Large intestine (tissue), 3 donors: Measurements from ENCODE around the gene ACVRL1. TPM values are rescaled to one million over a fixed set of nuclear protein-coding genes. Genes with fewer than 3 reads are reported as not detected.

Experiments
- DNase-seq, 2 donors: peaks; one replicate each; pipeline versions ENCODE4 v3.0.0 to v3.0.0-alpha.2; 2013
- H3K27ac ChIP-seq: one replicate; pipeline ENCODE4 v1.5.1; 2013; ENCODE audit warnings: low read length
- H3K27me3 ChIP-seq: 2 replicates; pipeline ENCODE4 v1.6.1; 2013; ENCODE audit warnings: low read length; ENCODE audit not compliant: control insufficient read depth, insufficient read depth
- H3K36me3 ChIP-seq: 2 replicates; pipeline ENCODE4 v1.6.1; 2013; ENCODE audit warnings: low read length; ENCODE audit not compliant: control insufficient read depth, insufficient read depth
- H3K4me1 ChIP-seq: one replicate; pipeline ENCODE4 v1.6.1; 2013; ENCODE audit warnings: low read length; ENCODE audit not compliant: control insufficient read depth, insufficient read depth
- H3K4me3 ChIP-seq: one replicate; pipeline ENCODE4 v1.5.1; 2013; ENCODE audit warnings: low read length
- H3K9me3 ChIP-seq: one replicate; pipeline ENCODE4 v1.6.1; 2013; ENCODE audit warnings: mild to moderate bottlenecking, low read depth, low read length, moderate library complexity; ENCODE audit not compliant: control insufficient read depth
- WGBS: methylation state at CpG from one replicate; pipeline ENCODE4 v1.1.5; 2013; ENCODE audit warnings: low lambda C conversion rate; ENCODE audit not compliant: insufficient coverage; 5-methylcytosine and 5-hydroxymethylcytosine counted together
- polyA plus RNA-seq: library from polyadenylated mRNA; unstranded; fragments of 120-200 nt; gene quantifications from one replicate; pipeline ENCODE4 v1.2.1, GENCODE V29; 2013

Gene ACVRL1
- polyA plus RNA-seq, 1 donor, result 17.7 TPM

DNA sequence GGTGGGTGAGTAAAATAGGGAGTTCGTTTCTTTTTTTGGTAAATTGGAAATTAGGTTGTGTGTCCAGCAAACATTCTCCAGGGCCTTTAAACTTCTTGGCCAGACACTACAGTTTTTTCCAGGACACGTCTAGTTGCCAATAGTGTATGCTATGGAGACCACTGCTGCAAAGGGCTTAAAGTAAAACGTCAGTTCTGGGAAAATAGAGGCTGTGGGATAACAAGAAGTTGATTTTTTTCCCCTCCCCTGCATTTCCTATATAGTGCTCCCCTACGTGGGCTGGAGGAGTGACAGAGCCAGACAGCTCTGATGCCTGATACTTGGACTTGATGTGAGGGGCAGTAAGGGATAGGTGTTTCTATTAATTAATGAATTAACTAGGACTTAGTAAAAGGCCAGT is 46.6 kb downstream of the ACVRL1 start:
- H3K4me1 ChIP-seq, result peaks cover 30% of the 10 kb centered on the region
- H3K4me3 ChIP-seq, result peak overlapping the region; percentile 96
- 20% methylated on average over 1 of the region's 4 CpGs for WGBS
- H3K9me3 ChIP-seq, result no peaks in the 10 kb centered on the region
- H3K27ac ChIP-seq, result peak overlapping the region; percentile 84
- no peak for DNase-seq
- H3K27me3 ChIP-seq, result peaks cover 4% of the 10 kb centered on the region
- H3K36me3 ChIP-seq, result peaks cover 4% of the 10 kb centered on the region

DNA sequence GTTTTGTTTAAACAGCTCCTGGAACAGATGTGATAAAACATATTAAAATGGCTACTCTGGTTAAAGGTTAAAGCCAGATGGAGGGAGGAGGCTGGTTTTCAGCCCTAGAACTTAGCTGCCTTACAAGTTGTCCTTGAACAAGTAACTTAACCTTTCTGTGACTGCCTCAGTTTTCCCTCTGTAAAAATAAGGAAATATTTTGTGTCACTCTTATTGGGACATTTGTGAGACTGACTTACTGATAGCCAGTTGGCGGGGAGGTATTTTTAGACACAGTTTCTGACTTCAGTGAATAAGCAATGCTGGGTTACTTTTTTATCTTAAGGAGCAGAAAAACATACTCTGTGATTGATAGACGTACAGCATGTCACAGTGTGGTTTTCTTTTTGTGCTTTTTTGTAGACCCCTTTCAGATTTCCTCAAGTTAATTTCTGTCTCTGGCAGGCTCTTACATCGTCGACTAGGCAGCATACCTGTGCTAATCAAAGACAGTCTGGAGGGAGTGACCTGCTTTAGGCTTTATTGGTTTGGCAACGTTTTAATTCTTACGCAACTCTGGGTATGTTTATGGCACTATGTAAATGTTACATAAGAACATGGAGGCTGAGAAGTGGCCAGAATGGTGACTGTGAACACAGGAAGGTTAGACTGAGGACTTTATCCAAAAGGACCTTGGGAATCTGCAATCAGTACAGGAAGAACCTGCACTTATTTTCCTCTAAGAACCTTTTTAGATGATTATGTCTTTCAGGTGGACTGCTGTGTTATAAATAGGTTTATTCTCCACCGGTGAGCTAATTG is 47.5 kb downstream of the ACVRL1 start:
- peaks cover 39% of the 10 kb centered on the region for H3K4me1 ChIP-seq
- peaks cover 4% of the 10 kb centered on the region for H3K36me3 ChIP-seq
- WGBS, result no CpG with 5 or more reads among the region's 7 CpGs
- peak; percentile 81 to 90 for DNase-seq
- H3K4me3 ChIP-seq, result peak overlapping the region; percentile 96
- peaks cover 3% of the 10 kb centered on the region for H3K27me3 ChIP-seq
- peak overlapping the region; percentile 84 for H3K27ac ChIP-seq
- no peaks in the 10 kb centered on the region for H3K9me3 ChIP-seq

DNA sequence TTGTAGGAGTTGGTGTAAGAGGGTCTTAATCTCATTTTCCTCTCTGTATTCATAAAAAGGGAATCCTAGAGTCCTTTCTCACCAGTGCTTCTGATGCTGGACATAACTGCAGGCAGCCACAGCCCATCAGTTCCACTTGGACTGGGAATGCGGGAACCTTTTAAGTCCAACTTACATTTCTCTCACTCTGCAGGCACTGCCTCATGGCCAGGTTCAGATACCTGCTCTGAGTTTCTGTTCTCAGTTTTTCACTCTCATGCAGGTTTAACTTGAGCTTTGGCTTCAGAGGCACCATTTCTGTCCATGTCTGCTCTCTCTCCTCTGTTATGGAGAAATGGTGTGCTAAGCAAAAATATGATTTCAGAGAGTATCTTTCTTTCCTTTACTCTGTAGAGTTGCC is 48.4 kb downstream of the ACVRL1 start:
- no CpG with 5 or more reads among the region's 1 CpG for WGBS

DNA sequence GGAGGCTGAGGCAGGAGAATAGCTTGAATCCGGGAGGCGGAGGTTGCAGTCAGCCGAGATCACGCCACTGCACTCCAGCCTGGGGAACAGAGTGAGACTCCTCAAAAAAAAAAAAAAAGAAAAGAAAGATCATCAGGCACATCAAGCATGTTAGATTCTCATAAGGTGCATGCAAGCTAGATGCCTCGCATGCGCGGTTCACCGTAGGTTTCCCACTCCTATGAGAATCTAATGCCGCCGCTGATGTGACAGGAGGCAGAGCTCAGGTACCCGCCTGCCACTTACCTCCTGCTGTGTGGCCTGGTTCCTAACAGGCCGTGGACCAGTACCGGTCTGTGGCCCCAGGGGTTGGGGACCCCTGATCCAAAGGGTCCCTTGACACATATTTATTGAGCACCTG is 51.2 kb downstream of the ACVRL1 start:
- WGBS, result no CpG with 5 or more reads among the region's 13 CpGs
- no peak overlapping the region for H3K4me3 ChIP-seq
- peaks cover 72% of the 10 kb centered on the region for H3K4me1 ChIP-seq
- H3K36me3 ChIP-seq, result peaks cover 6% of the 10 kb centered on the region
- H3K27me3 ChIP-seq, result no peaks in the 10 kb centered on the region
- DNase-seq, result no peak
- no peaks in the 10 kb centered on the region for H3K9me3 ChIP-seq
- peak overlapping the region; percentile 81 for H3K27ac ChIP-seq

More for the DNA sequence above, 48.4 kb downstream of the ACVRL1 start:
- H3K27ac ChIP-seq, result peak overlapping the region; percentile 84
- H3K36me3 ChIP-seq, result peaks cover 6% of the 10 kb centered on the region
- H3K9me3 ChIP-seq, result no peaks in the 10 kb centered on the region
- H3K4me1 ChIP-seq, result peaks cover 48% of the 10 kb centered on the region
- no peaks in the 10 kb centered on the region for H3K27me3 ChIP-seq
- no peak for DNase-seq
- no peak overlapping the region for H3K4me3 ChIP-seq

DNA sequence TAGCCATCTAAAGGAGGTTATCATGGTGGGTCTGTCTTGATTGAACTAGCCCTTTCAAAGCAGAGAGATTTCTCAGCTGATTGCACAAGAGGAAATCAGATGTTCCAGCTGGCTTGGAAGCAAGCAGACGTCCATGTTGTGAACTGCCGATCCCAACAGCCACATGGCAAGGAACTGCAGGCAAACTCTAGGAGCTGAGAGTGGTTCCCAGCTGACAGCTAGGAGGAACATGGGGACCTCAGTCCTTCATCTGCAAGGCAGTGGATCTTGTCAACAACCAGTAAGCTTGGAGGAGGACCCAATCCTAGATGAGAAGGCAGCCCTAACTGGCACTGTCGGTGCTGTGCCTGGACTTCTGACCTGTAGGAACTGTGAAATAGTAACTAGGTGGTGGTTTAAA is 51.9 kb downstream of the ACVRL1 start:
- no peaks in the 10 kb centered on the region for H3K27me3 ChIP-seq
- peak in 1 of 2 donors; percentile 65 for DNase-seq
- no peaks in the 10 kb centered on the region for H3K9me3 ChIP-seq
- peaks cover 69% of the 10 kb centered on the region for H3K4me1 ChIP-seq
- WGBS, result 0% methylated on average over 1 of the region's 3 CpGs
- H3K36me3 ChIP-seq, result peaks cover 6% of the 10 kb centered on the region
- peak overlapping the region; percentile 81 for H3K27ac ChIP-seq
- H3K4me3 ChIP-seq, result no peak overlapping the region

DNA sequence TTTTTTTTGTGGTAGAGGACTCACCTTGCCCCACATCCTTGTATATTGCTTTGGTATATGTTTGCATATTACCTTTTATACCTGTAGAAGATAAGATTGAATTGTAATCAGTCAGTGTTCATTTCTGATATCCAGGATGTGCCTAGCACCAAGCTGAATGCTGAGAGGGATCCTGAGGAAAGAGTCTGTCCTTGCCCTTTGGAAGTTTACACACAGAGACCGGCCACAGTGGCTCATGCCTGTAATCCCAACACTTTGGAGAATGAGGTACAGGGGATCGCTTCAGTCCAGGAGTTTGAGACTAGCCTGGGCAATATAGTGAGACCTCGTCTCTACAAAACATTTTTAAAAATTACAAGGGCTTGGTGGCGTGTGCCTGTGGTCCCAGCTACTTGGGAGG is 52.6 kb downstream of the ACVRL1 start:
- Histone ChIP-seq H3K9me3 (no peaks in the 10 kb centered on the region), H3K27me3 (no peaks in the 10 kb centered on the region), H3K4me1 (peaks cover 69% of the 10 kb centered on the region), H3K36me3 (peaks cover 6% of the 10 kb centered on the region), H3K27ac (peak overlapping the region; percentile 81), H3K4me3 (no peak overlapping the region)
- no peak for DNase-seq
- no CpG with 5 or more reads among the region's 4 CpGs for WGBS

DNA sequence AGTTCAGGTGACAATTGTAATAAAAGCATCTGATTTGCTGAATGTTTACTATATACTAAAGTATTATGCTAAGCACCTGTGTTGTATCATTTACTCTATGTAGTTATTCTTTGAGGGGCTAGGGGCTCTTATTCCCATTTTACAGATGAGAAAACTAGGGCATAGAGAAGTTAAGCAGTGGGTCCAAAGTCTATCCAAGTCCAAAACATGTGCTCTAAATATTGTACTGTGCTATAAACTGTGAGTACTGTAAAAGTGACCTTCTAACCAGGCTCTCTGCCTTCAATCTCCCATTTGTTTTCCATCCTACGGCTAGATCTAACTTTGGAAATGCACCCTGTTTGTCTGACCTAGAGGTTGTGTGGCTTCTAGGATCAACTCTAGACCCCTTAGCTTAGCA is 53.2 kb downstream of the ACVRL1 start:
- Histone ChIP-seq H3K27me3 (no peaks in the 10 kb centered on the region), H3K4me1 (peaks cover 66% of the 10 kb centered on the region), H3K9me3 (no peaks in the 10 kb centered on the region), H3K4me3 (no peak overlapping the region), H3K36me3 (peaks cover 8% of the 10 kb centered on the region), H3K27ac (peak overlapping the region; percentile 81)
- WGBS, result no CpG with 5 or more reads among the region's 1 CpG
- peak in 1 of 2 donors; percentile 42 for DNase-seq

DNA sequence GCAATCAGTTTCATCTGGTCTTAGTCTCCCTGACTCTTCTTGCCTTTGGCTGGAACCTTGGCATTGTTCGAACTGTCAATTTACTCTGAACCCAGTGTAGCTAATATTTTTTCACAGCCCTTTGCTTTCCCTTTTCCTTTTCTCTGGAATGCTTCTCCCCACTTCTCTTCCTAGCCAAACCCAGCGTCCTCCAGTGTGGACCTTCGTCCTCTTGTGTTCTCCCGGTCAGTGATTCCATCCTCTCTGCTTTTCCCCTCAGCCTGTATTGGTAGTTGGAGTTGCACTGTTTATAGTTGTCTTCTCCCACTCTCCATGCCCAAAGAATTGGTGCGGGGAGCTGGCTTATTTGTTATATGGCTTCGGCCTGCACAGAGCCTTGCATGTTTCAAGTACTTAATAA is 53.6 kb downstream of the ACVRL1 start:
- H3K4me1 ChIP-seq, result peaks cover 62% of the 10 kb centered on the region
- no peaks in the 10 kb centered on the region for H3K27me3 ChIP-seq
- 83% methylated on average over 1 of the region's 6 CpGs for WGBS
- H3K4me3 ChIP-seq, result no peak overlapping the region
- peaks cover 9% of the 10 kb centered on the region for H3K36me3 ChIP-seq
- H3K27ac ChIP-seq, result peak overlapping the region; percentile 81
- no peaks in the 10 kb centered on the region for H3K9me3 ChIP-seq
- no peak for DNase-seq

DNA sequence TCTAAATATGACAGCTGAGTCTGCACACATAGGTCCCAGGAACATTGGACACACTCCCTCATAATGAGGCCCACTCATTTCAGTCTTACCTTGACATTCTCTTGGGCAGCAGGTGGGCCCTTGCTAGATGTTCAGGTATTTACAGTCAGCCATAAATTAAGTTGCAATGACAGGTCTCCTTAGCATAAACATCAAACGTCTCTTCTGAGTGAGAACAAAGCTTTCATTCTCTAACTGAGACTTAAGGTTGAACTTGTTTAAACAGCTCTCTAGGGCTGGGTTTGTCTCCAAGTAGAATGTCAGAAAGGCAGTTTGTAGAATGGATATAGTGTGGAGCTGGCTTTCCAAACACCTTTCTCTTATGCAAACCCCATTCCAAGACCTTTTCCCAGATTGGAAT is 54.5 kb downstream of the ACVRL1 start:
- DNase-seq, result peak; percentile 89 to 95
- WGBS, result no CpG with 5 or more reads among the region's 1 CpG
- H3K4me1 ChIP-seq, result peaks cover 53% of the 10 kb centered on the region
- H3K27ac ChIP-seq, result peak overlapping the region; percentile 81
- H3K27me3 ChIP-seq, result no peaks in the 10 kb centered on the region
- H3K4me3 ChIP-seq, result peak overlapping the region; percentile 0
- peaks cover 5% of the 10 kb centered on the region for H3K36me3 ChIP-seq
- no peaks in the 10 kb centered on the region for H3K9me3 ChIP-seq

DNA sequence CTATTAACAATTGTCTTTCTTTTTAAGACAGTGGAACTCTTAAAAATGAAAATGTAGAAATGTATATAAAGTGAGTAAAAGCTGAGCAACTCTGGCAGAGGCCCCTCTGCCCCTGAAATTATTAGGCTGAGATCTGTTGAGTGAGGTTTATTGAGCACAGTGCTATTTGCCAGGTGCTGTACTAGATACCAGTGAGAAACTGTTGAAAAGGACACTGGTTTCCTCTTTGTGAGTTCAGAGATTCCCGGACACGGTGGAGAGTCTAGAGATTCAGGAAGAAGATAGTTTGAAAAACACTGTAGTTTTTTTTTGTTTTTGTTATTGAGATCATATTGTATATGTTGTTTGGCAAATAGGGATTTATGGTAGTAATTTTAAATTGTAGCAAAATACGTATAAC is 55.4 kb downstream of the ACVRL1 start:
- peak in 1 of 2 donors; percentile 38 for DNase-seq
- Histone ChIP-seq H3K4me3 (no peak overlapping the region), H3K9me3 (no peaks in the 10 kb centered on the region), H3K36me3 (peaks cover 5% of the 10 kb centered on the region), H3K4me1 (peaks cover 56% of the 10 kb centered on the region), H3K27ac (peak overlapping the region; percentile 81), H3K27me3 (no peaks in the 10 kb centered on the region)
- no CpG with 5 or more reads among the region's 3 CpGs for WGBS

DNA sequence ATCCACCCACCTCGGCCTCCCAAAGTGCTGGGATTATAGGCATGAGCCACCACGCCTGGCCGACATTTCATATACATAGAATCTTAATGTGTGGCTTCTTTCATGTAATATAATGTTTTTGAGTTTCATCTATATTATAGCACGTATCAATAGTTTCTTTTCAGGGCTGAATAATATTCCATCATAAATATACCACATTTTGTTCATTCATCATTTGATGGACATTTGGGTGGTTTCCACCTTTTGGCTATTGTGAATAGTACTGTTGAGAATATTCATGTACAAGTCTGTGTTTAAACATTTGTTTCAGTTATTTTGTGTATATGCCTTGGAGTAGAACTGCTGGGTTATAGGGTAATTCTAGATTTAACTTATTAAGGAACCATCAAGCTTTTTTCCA is 56.2 kb downstream of the ACVRL1 start:
- Histone ChIP-seq H3K27ac (peak overlapping the region; percentile 81), H3K27me3 (no peaks in the 10 kb centered on the region), H3K4me3 (no peak overlapping the region), H3K9me3 (no peaks in the 10 kb centered on the region), H3K4me1 (peaks cover 57% of the 10 kb centered on the region), H3K36me3 (peaks cover 5% of the 10 kb centered on the region)
- 100% methylated on average over 1 of the region's 4 CpGs for WGBS
- no peak for DNase-seq
